Renal cortical epithelial cell (primary cell): Measurements from ENCODE around the gene LLGL1. TPM values are rescaled to one million over a fixed set of nuclear protein-coding genes. Genes with fewer than 3 reads are reported as not detected.
"Not testable (repeated sequence)": the region's sequence is repeated elsewhere in the genome, so short reads cannot be mapped to it uniquely, and the experiment has no call there.

Experiments used
- DNase-seq: peaks from one replicate; pipeline ENCODE4 v3.0.0-alpha.2; 2011; ENCODE audit warnings: low read depth
- total RNA-seq: library from RNA; depleted of rRNA; stranded (reverse); fragments of >200 nt; gene quantifications from 2 replicates; pipeline ENCODE4 v1.2.3, GENCODE V29; 2014

Gene LLGL1
- total RNA-seq, 1 donor from 2014 or later, result 46.4 TPM

DNA sequence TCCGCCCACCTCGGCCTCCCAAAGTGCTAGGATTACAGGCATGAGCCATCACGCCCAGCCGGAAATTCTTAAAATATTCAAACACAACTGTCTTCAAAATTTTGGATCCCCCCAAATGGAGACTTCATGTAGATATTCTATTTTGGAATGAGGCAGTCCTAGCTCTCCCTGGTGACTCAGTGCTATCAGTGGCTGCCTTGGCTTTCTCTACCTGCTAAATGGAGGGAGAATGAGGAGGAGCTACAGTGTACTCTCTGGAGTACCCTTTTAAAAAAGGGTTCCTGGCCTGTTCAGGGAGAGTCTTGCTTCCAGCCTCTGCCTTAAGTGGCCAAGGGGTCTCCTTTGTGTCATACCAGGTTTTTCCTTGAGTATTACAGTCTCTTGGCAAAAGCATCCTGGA is 31.0 kb upstream of the LLGL1 start:
- no peak for DNase-seq

GRCh38 chr17:18194804-18195203 is 30.6 kb upstream of the LLGL1 start:
- DNase-seq, result no peak

GRCh38 chr17:18195246-18195645 is 30.2 kb upstream of the LLGL1 start:
- no peak for DNase-seq

DNA sequence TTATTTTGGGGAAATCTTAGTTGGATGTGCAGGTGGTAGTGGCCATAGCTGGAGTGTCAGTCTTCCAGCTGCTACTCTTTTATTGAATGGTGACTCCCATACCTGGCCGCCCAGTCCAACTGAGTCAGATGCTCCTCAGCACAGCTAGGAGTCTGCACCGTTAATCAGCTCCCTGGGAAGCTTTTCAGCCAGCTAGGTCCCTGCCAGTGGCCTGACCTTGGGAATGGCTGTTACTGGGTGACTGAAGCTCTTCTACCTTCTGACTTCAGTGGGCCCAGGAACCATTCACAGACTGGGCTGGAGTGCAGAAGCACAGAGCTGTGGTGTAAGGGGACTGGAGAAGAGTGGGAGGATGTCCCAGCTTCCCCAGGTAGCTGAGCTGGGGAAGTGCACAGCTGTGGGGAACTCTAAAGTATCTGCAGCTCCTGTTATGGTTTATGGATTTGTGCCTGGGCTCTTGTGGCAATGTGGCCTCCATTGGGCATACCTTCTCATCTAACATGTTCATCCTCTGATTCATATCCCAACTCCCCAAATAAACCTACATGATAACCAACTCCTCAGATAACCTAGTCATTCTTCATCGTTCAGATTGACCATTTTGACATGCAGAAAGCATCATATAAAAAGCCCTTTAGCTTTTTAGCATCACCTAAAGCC is 27.8 kb upstream of the LLGL1 start:
- DNase-seq, result no peak

DNA sequence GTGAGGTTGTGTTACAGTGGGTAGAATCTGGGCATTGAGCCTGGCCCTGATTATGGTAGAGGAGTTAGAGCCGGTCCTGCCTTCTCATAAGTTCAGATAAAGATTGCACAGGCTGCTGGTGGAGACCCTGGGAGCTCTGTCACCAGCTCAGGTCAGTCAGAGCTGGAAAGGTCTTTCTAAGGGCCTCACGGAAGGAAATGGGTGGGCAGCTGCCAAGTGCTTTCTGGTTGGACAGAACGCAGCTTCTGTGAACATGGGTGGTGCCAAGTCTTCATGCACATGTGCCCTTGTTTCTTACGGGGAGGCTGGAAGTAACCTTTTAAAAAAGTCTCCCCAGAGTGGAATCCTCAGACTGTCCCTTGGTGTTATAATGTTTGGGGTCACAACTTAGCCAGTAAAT is 26.9 kb upstream of the LLGL1 start:
- DNase-seq, result no peak

GRCh38 chr17:18201108-18201507 is 24.3 kb upstream of the LLGL1 start:
- no peak for DNase-seq

GRCh38 chr17:18203308-18203707 is 22.1 kb upstream of the LLGL1 start:
- peak; percentile 43 for DNase-seq

DNA sequence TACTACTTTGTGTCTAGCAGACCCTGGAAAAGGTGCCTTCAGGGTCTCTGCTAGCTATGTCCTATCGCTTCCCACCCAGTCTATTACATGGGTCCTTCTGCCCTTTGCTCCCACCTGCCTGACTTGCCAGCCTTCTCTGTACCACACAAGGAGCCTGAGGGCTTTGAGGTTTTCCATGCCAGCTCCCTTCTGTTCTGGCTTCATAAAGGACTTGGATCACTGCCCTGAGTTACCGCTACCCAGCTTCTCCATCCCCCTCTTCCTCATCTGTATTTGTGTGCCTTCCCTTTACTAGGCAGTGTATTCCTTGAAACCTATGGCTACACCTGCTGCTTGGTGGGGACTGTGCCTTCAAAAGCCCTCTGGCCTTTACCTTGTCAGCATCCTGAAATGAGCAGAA is 19.6 kb upstream of the LLGL1 start:
- no peak for DNase-seq

- DNase-seq, result no peak
Measured at GRCh38 chr17:18206962-18207361, 18.5 kb upstream of the LLGL1 start.

- DNase-seq, result no peak
Measured at GRCh38 chr17:18208092-18208491, 17.3 kb upstream of the LLGL1 start.

DNA sequence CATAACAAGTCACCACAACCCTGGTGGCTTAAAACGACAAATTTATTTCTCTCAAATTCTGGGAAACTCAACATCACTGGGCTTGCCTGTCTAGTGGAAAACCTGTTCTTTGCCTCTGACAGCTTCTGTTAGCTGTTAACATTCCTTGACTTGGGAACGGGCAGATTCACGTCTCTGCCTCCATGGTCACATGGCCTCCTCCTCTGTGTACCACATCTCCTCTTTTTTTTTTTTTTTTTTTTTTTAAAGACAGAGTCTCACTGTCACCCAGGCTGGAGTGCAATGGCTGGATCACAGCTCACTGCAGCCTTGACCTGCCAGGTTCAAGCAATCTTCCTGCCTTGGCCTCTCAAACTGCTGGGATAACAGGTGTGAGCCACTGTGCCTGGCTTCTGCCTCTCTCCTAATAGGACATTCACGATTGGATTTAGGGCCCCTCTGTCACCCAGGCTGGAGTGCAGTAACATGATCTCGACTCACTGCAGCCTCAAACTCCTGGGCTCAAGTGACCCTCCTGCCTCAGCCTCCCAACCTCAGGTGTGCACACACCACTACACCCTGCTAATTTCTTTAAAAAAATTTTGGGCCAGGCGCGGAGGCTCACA is 11.7 kb upstream of the LLGL1 start:
- DNase-seq, result no peak

DNA sequence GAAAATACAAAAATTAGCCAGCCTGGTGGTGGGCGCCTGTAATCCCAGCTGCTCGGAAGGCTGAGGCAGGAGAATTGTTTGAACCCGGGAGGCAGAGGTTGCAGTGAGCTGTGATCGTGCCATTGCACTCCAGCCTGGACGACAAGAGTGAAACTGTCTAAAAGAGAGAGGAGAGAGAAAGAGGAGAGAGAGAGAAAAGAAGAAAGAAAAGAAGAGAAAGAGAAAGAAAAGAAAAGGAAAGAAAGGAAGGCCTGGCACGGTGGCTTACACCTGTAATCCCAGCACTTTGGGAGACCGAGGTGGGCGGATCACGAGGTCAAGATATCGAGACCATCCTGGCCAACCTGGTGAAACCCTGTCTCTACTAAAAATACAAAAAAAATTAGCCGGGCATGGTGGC is 8.5 kb upstream of the LLGL1 start:
- DNase-seq, result not testable (repeated sequence)

DNA sequence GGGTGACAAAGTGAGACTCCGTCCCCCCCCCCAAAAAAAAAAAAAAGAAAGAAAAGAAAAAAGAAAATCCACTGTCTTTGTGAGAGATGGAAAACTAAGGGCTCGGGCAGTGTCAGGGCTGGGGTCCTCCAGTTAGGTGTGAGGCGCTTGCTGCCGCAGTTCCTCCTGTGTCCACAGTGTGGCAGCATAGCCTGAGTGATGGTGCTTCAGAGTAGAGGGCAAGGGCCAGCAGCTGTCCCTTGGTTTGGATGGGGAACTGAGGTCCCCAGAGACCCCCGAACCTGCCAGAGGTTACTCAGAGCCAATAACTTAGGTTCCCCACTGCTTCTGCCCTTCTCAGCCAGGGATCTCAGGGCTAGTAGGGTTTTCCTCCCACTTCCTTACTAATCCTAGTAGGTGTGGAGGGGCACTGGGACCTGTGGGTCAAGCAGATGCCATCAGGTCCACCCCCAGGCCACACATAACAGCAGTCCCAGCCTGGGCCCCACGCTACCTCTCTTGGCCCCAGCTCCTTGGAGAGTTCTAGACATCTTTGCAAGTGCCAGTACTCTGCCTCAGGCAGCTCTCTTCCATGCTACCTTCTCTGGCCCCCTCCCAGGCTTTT is 7.9 kb upstream of the LLGL1 start:
- DNase-seq, result peak; percentile 30

GRCh38 chr17:18218756-18219415 is 6.5 kb upstream of the LLGL1 start:
- peak; percentile 47 for DNase-seq

DNA sequence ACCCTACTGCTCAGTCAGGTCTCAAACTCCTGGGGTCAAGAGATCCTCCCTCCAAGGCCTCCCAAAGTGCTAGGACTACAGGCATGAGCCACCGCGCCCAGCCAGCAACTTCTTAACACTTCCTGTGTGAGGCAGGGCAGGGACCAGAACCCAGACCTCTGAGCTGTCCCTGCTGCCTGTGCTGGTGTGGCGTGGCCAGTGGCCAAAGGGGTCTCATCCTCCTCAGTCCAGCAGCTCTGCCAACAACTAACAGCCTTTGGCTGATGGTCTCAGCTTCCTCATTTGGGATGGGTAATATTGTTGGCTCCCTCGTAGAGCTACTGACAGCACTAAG is 1.4 kb upstream of the LLGL1 start:
- no peak for DNase-seq

DNA sequence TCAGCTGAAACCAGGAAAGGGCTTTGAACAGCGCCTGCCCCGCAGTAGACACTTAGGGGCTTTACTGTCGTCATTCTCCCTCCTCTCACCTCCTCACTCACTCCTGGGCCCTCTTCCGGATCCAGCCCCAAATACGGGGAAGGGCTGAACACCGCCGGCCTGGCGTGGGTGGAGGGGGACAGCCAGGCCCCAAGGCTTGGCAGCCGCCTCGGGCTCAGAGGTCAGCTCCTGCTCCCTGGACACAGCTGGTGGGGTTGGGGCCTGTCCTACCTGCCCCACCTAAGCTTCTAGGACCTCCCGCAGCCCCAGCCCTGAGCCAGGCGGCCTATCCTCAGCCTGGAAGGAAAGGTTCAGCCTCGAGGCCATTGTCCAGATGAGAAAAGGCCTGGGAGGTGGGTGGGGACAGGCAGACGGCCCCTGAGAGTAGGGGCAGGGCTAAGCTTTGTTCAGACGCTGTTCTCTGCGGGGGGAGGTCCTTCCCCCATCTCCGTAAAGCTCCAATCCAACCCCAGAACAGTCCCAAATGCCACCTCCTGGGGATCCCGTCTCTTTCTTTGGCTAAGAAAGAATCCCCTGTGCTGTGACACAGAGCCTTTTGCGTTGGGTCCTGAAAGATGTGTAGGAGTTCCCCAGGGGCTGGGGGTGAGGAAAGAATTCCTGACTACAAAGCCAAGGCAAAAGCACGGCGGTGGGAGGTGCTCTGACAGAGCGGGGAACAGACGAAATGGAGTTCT is 881 bp upstream of the LLGL1 start:
- no peak for DNase-seq

- no peak for DNase-seq
Measured at GRCh38 chr17:18225642-18226283, 328 bp downstream of the LLGL1 start.

- DNase-seq, result no peak
Measured at GRCh38 chr17:18226284-18226945, 980 bp downstream of the LLGL1 start.

- DNase-seq, result no peak
Measured at GRCh38 chr17:18227635-18228034, 2.2 kb downstream of the LLGL1 start.

DNA sequence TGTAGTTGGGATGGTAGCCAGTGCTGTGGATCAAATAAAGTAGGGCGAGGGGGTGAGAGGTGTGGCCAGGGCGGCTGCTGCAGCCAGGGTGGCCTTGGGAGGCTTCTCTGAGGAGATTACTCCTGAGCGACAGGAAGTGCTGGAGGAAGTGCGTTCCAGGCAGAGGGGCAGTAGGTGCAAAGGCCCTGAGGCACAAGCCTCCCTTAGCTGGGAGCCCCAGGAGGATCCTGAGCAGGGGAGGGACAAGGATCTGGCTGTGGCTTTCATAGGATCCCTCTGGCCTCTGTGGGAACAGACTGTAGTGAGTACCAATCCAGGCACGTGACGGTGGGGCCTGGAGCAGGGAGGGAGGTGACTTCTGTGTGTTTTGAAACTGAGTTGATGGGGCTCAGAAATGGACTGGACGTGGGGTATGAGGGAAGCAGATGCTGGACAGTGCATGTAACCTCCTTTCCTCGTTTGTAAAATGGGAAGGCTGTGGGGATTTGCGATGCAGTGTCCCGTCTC is 2.8 kb downstream of the LLGL1 start:
- no peak for DNase-seq

DNA sequence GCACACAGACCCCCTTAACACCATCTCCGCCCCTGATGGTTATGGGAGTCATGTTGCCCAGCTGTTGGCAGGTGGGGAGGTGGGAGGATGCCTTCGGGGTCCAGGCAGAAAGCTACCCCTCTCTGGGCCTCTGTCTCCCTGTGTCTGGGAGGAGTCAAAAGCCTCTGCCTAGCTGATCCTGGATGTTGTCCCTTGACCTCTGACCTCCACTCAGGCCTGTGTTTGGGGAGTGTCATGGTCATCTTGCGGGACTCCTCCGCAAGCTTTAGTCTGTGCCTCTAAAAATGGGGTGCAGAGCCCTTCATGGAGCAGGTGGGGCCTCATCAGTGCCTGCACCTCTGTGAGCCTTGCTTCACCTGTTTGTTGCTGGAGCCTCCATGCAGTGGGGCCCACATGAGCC is 3.8 kb downstream of the LLGL1 start:
- no peak for DNase-seq
